WTC11 (cell line): ENCODE results near the gene ARL4D. TPM values are rescaled to one million over a fixed set of nuclear protein-coding genes. Genes with fewer than 3 reads are reported as not detected.

Experiments used
- ATAC-seq: fragments of 200-7000 bp; cut with Tn5 transposase; 2 replicates; pipeline ENCODE4 v1.10.0; 2021; ENCODE audit warnings: mild to moderate bottlenecking, moderate library complexity
- CTCF ChIA-PET: fragments of 300-600 bp; sonication (Branson Sonifier 250); formaldehyde crosslinking; loops from one replicate; lab custom pipeline; 2021; ENCODE audit warnings: antibody characterized with exemption; lab: Charles Lee
- POLR2A ChIA-PET: fragments of 350-600 bp; sonication (Branson Sonifier 250); formaldehyde crosslinking; loops from one replicate; lab custom pipeline; 2021; ENCODE audit warnings: antibody characterized with exemption; lab: Charles Lee
- DNase-seq: peaks from one replicate; pipeline ENCODE4 v3.0.0; 2021; ENCODE audit warnings: low spot score
- H3K27ac Mint-ChIP-seq: 2 replicates; pipeline ENCODE4 v1.8.0; 2021; ENCODE audit warnings: mixed read lengths
- H3K27me3 Mint-ChIP-seq: 2 replicates; pipeline ENCODE4 v1.8.0; 2021; ENCODE audit warnings: low read depth, mild to moderate bottlenecking, moderate library complexity, mixed read lengths
- H3K36me3 Mint-ChIP-seq: 2 replicates; pipeline ENCODE4 v1.8.0; 2021; ENCODE audit warnings: mixed read lengths
- H3K4me1 Mint-ChIP-seq: 2 replicates; pipeline ENCODE4 v1.8.0; 2022; ENCODE audit warnings: mixed read lengths
- H3K4me3 Mint-ChIP-seq: 2 replicates; pipeline ENCODE4 v1.8.0; 2021; ENCODE audit warnings: mild to moderate bottlenecking, moderate library complexity, mixed read lengths
- H3K9me3 Mint-ChIP-seq: 2 replicates; pipeline ENCODE4 v1.8.0; 2021; ENCODE audit warnings: mixed read lengths
- ATF6 ChIP-seq: sonication (generic); formaldehyde crosslinking; IDR thresholded peaks from 2 replicates; pipeline ENCODE4 v1.8.1; 2023; ENCODE audit warnings: mild to moderate bottlenecking, missing genetic modification reagents
- ETV6 ChIP-seq: sonication (generic); formaldehyde crosslinking; IDR thresholded peaks from 2 replicates; pipeline ENCODE4 v1.8.1; 2022; ENCODE audit warnings: mild to moderate bottlenecking, missing genetic modification reagents
- FOXP1 ChIP-seq: sonication (generic); formaldehyde crosslinking; IDR thresholded peaks from 2 replicates; pipeline ENCODE4 v1.8.0; 2022; ENCODE audit warnings: missing genetic modification reagents, mild to moderate bottlenecking, moderate library complexity, borderline replicate concordance
- IRF2 ChIP-seq: sonication (generic); formaldehyde crosslinking; IDR thresholded peaks from 2 replicates; pipeline ENCODE4 v1.8.0; 2022; ENCODE audit warnings: low read depth, missing genetic modification reagents, borderline replicate concordance
- PRRX2 ChIP-seq: fragments of 250-450 bp; sonication (Bioruptor Pico); IDR thresholded peaks from 2 replicates; pipeline ENCODE4 v1.8.0; 2021; ENCODE audit warnings: mild to moderate bottlenecking
- RELA ChIP-seq: sonication (generic); formaldehyde crosslinking; IDR thresholded peaks from 2 replicates; pipeline ENCODE4 v1.8.1; 2022; ENCODE audit warnings: missing genetic modification reagents, mild to moderate bottlenecking, borderline replicate concordance
- SOX15 ChIP-seq: fragments of 250-450 bp; sonication (Bioruptor Pico); IDR thresholded peaks from 2 replicates; pipeline ENCODE4 v1.9.0; 2021; ENCODE audit warnings: mild to moderate bottlenecking
- TEAD1 ChIP-seq: sonication (generic); formaldehyde crosslinking; IDR thresholded peaks from 2 replicates; pipeline ENCODE4 v1.8.0; 2022; ENCODE audit warnings: mild to moderate bottlenecking, missing genetic modification reagents
- TEAD4 ChIP-seq: sonication (generic); formaldehyde crosslinking; IDR thresholded peaks from 2 replicates; pipeline ENCODE4 v1.8.0; 2022; ENCODE audit warnings: mild to moderate bottlenecking, missing genetic modification reagents
- ZNF317 ChIP-seq: sonication (generic); formaldehyde crosslinking; IDR thresholded peaks from 2 replicates; pipeline ENCODE4 v1.8.1; 2023; ENCODE audit warnings: low read depth, mild to moderate bottlenecking, moderate library complexity, missing genetic modification reagents, borderline replicate concordance
- ZNF416 ChIP-seq: fragments of 250-450 bp; sonication (Bioruptor Pico); IDR thresholded peaks from 2 replicates; pipeline ENCODE4 v1.9.0; 2021; ENCODE audit warnings: mild to moderate bottlenecking, inconsistent platforms
- ZNF532 ChIP-seq: fragments of 250-450 bp; sonication (Bioruptor Pico); IDR thresholded peaks from 2 replicates; pipeline ENCODE4 v1.9.0; 2021; ENCODE audit warnings: mild to moderate bottlenecking, borderline replicate concordance
- ZNF671 ChIP-seq: fragments of 250-450 bp; sonication (Bioruptor Pico); IDR thresholded peaks from 2 replicates; pipeline ENCODE4 v1.8.0; 2021; ENCODE audit warnings: mild to moderate bottlenecking
- total RNA-seq: library from RNA; stranded (reverse); gene quantifications from 3 replicates; pipeline ENCODE4 v1.2.3, GENCODE V29; 2021
- TF ChIP-seq, protein P1 (sequence below): sonication (generic); formaldehyde crosslinking; IDR thresholded peaks from 2 replicates; pipeline ENCODE4 v1.8.1; 2023; ENCODE audit warnings: mild to moderate bottlenecking, missing genetic modification reagents, moderate library complexity
- TF ChIP-seq, protein P2 (sequence below): sonication (generic); formaldehyde crosslinking; IDR thresholded peaks from 2 replicates; pipeline ENCODE4 v1.8.1; 2023; ENCODE audit warnings: mild to moderate bottlenecking, missing genetic modification reagents, moderate library complexity
- TF ChIP-seq, protein P3 (sequence below): sonication (generic); formaldehyde crosslinking; IDR thresholded peaks from 2 replicates; pipeline ENCODE4 v1.8.1; 2023; ENCODE audit warnings: mild to moderate bottlenecking, moderate library complexity, missing genetic modification reagents
- TF ChIP-seq, protein P4 (sequence below): sonication (generic); formaldehyde crosslinking; conservative IDR thresholded peaks from 2 replicates; pipeline ENCODE4 v1.8.1; 2023; ENCODE audit warnings: mild to moderate bottlenecking, low read depth, missing genetic modification reagents, moderate library complexity
- TF ChIP-seq, protein P5 (sequence below): sonication (generic); formaldehyde crosslinking; IDR thresholded peaks from 2 replicates; pipeline ENCODE4 v1.8.1; 2023; ENCODE audit warnings: mild to moderate bottlenecking, missing genetic modification reagents, borderline replicate concordance
- TF ChIP-seq, protein P6 (sequence below): fragments of 250-450 bp; sonication (Bioruptor Pico); IDR thresholded peaks from 2 replicates; pipeline ENCODE4 v1.9.0; 2021; ENCODE audit warnings: mild to moderate bottlenecking

The ARL4D gene
- total RNA-seq, 1 experiment from 2014 or later, result 11.9 TPM

GRCh38 chr17:43381621-43382020, 17.2 kb upstream of the ARL4D start (continued):
- TF ChIP-seq ZNF532 (CRISPR knock-in tag) (no peak), ETV6 (CRISPR knock-in tag) (no peak), ATF6 (CRISPR knock-in tag) (no peak), TEAD4 (CRISPR knock-in tag) (no peak)
- TF ChIP-seq, protein P1, sequence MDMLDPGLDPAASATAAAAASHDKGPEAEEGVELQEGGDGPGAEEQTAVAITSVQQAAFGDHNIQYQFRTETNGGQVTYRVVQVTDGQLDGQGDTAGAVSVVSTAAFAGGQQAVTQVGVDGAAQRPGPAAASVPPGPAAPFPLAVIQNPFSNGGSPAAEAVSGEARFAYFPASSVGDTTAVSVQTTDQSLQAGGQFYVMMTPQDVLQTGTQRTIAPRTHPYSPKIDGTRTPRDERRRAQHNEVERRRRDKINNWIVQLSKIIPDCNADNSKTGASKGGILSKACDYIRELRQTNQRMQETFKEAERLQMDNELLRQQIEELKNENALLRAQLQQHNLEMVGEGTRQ (CRISPR knock-in tag), result no peak

DNA sequence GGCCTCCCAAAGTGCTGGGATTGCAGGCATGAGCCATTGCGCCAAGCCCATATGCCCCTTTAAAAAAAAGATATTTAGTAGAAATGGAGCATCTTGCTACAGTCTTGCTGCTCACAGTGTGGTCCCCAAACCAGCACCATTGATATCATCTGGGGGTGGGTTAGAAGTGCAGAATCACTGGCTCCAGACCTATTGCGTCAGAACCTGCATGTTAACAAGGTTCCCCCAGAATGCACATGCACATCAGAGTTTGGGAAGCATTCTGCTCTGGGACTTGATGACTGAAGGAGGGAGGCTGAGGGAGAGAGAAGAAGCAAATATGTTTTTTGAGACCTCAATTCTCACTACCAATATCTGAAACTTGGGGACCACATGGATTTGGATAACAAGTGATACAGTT, 16.0 kb upstream of the ARL4D start:
- TF ChIP-seq ZNF671 (no peak), SOX15 (CRISPR knock-in tag) (no peak), ZNF416 (CRISPR knock-in tag) (no peak), IRF2 (CRISPR knock-in tag) (no peak), PRRX2 (CRISPR knock-in tag) (no peak), ZNF317 (CRISPR knock-in tag) (no peak), FOXP1 (CRISPR knock-in tag) (no peak), RELA (no peak), TEAD1 (CRISPR knock-in tag) (no peak)
- TF ChIP-seq, protein P2, sequence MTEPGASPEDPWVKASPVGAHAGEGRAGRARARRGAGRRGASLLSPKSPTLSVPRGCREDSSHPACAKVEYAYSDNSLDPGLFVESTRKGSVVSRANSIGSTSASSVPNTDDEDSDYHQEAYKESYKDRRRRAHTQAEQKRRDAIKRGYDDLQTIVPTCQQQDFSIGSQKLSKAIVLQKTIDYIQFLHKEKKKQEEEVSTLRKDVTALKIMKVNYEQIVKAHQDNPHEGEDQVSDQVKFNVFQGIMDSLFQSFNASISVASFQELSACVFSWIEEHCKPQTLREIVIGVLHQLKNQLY, result no peak
- TF ChIP-seq, protein P3, sequence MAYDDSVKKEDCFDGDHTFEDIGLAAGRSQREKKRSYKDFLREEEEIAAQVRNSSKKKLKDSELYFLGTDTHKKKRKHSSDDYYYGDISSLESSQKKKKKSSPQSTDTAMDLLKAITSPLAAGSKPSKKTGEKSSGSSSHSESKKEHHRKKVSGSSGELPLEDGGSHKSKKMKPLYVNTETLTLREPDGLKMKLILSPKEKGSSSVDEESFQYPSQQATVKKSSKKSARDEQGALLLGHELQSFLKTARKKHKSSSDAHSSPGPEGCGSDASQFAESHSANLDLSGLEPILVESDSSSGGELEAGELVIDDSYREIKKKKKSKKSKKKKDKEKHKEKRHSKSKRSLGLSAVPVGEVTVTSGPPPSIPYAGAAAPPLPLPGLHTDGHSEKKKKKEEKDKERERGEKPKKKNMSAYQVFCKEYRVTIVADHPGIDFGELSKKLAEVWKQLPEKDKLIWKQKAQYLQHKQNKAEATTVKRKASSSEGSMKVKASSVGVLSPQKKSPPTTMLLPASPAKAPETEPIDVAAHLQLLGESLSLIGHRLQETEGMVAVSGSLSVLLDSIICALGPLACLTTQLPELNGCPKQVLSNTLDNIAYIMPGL (CRISPR knock-in tag), result no peak
- TF ChIP-seq, protein P4, sequence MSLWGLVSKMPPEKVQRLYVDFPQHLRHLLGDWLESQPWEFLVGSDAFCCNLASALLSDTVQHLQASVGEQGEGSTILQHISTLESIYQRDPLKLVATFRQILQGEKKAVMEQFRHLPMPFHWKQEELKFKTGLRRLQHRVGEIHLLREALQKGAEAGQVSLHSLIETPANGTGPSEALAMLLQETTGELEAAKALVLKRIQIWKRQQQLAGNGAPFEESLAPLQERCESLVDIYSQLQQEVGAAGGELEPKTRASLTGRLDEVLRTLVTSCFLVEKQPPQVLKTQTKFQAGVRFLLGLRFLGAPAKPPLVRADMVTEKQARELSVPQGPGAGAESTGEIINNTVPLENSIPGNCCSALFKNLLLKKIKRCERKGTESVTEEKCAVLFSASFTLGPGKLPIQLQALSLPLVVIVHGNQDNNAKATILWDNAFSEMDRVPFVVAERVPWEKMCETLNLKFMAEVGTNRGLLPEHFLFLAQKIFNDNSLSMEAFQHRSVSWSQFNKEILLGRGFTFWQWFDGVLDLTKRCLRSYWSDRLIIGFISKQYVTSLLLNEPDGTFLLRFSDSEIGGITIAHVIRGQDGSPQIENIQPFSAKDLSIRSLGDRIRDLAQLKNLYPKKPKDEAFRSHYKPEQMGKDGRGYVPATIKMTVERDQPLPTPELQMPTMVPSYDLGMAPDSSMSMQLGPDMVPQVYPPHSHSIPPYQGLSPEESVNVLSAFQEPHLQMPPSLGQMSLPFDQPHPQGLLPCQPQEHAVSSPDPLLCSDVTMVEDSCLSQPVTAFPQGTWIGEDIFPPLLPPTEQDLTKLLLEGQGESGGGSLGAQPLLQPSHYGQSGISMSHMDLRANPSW (CRISPR knock-in tag), result no peak
- TF ChIP-seq, protein P5, sequence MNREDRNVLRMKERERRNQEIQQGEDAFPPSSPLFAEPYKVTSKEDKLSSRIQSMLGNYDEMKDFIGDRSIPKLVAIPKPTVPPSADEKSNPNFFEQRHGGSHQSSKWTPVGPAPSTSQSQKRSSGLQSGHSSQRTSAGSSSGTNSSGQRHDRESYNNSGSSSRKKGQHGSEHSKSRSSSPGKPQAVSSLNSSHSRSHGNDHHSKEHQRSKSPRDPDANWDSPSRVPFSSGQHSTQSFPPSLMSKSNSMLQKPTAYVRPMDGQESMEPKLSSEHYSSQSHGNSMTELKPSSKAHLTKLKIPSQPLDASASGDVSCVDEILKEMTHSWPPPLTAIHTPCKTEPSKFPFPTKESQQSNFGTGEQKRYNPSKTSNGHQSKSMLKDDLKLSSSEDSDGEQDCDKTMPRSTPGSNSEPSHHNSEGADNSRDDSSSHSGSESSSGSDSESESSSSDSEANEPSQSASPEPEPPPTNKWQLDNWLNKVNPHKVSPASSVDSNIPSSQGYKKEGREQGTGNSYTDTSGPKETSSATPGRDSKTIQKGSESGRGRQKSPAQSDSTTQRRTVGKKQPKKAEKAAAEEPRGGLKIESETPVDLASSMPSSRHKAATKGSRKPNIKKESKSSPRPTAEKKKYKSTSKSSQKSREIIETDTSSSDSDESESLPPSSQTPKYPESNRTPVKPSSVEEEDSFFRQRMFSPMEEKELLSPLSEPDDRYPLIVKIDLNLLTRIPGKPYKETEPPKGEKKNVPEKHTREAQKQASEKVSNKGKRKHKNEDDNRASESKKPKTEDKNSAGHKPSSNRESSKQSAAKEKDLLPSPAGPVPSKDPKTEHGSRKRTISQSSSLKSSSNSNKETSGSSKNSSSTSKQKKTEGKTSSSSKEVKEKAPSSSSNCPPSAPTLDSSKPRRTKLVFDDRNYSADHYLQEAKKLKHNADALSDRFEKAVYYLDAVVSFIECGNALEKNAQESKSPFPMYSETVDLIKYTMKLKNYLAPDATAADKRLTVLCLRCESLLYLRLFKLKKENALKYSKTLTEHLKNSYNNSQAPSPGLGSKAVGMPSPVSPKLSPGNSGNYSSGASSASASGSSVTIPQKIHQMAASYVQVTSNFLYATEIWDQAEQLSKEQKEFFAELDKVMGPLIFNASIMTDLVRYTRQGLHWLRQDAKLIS (CRISPR knock-in tag), result no peak
- TF ChIP-seq, protein P6, sequence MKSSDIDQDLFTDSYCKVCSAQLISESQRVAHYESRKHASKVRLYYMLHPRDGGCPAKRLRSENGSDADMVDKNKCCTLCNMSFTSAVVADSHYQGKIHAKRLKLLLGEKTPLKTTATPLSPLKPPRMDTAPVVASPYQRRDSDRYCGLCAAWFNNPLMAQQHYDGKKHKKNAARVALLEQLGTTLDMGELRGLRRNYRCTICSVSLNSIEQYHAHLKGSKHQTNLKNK (CRISPR knock-in tag), result no peak
- peaks cover 7% of the 10 kb centered on the region for H3K27me3 Mint-ChIP-seq
- no peak overlapping the region for H3K27ac Mint-ChIP-seq
- no peak for DNase-seq
- POLR2A ChIA-PET, result no interaction called here
- CTCF ChIA-PET, result no interaction called here
- H3K36me3 Mint-ChIP-seq, result peaks cover 14% of the 10 kb centered on the region
- H3K4me3 Mint-ChIP-seq, result no peak overlapping the region
- H3K4me1 Mint-ChIP-seq, result peaks cover 5% of the 10 kb centered on the region; the same call in 1 of the 2 replicates
- H3K9me3 Mint-ChIP-seq, result peaks cover 18% of the 10 kb centered on the region
- no peak for ATAC-seq
